ENCODE data around the gene SHF.

Gene SHF

GRCh38 chr15:45181491-45182285, 6.1 kb downstream of the SHF start:
- peaks cover 16% of the 10 kb centered on the region for H3K4me1 ChIP-seq (ENCODE audit: control insufficient read depth, insufficient read depth, low read length, poor library complexity, severe bottlenecking)
- H3K27ac ChIP-seq (ENCODE audit: low read depth, low read length, severe bottlenecking) = no peak overlapping the region
- 72 to 94% methylated on average over 2 to 6 of the region's 9 CpGs for WGBS, 2 experiments (ENCODE audit: insufficient coverage in 2 of 2)
- H3K9me3 ChIP-seq (ENCODE audit: control insufficient read depth, low read length) = no peaks in the 10 kb centered on the region
- peaks cover 31% of the 10 kb centered on the region for H3K36me3 ChIP-seq (ENCODE audit: control insufficient read depth, insufficient read depth, low read length)
- H3K4me3 ChIP-seq (ENCODE audit: extremely low read depth, insufficient read depth, low read length, poor library complexity, severe bottlenecking) = no peak overlapping the region

GRCh38 chr15:45180648-45181436, 6.9 kb downstream of the SHF start:
- 97 to 100% methylated on average over 5 to 6 of the region's 8 CpGs for WGBS, 2 experiments (ENCODE audit: insufficient coverage in 2 of 2)

GRCh38 chr15:45180201-45180600, 7.6 kb downstream of the SHF start:
- WGBS, 2 experiments (ENCODE audit: insufficient coverage in 2 of 2) = 92 to 97% methylated on average over 6 to 7 of the region's 7 CpGs
- Histone ChIP-seq H3K9me3 (ENCODE audit: control insufficient read depth, low read length) (no peaks in the 10 kb centered on the region), H3K27ac (ENCODE audit: low read depth, low read length, severe bottlenecking) (no peak overlapping the region), H3K4me1 (ENCODE audit: control insufficient read depth, insufficient read depth, low read length, poor library complexity, severe bottlenecking) (peaks cover 4% of the 10 kb centered on the region), H3K36me3 (ENCODE audit: control insufficient read depth, insufficient read depth, low read length) (peaks cover 34% of the 10 kb centered on the region), H3K4me3 (ENCODE audit: extremely low read depth, insufficient read depth, low read length, poor library complexity, severe bottlenecking) (no peak overlapping the region)

More at GRCh38 chr15:45180648-45181436, 6.9 kb downstream of the SHF start:
- peaks cover 36% of the 10 kb centered on the region for H3K36me3 ChIP-seq (ENCODE audit: control insufficient read depth, insufficient read depth, low read length)
- peaks cover 9% of the 10 kb centered on the region for H3K4me1 ChIP-seq (ENCODE audit: control insufficient read depth, insufficient read depth, low read length, poor library complexity, severe bottlenecking)
- no peak overlapping the region for H3K4me3 ChIP-seq (ENCODE audit: extremely low read depth, insufficient read depth, low read length, poor library complexity, severe bottlenecking)
- no peak overlapping the region for H3K27ac ChIP-seq (ENCODE audit: low read depth, low read length, severe bottlenecking)
- no peaks in the 10 kb centered on the region for H3K9me3 ChIP-seq (ENCODE audit: control insufficient read depth, low read length)

GRCh38 chr15:45179221-45179985, 8.4 kb downstream of the SHF start:
- H3K27ac ChIP-seq (ENCODE audit: low read depth, low read length, severe bottlenecking) = no peak overlapping the region
- H3K9me3 ChIP-seq (ENCODE audit: control insufficient read depth, low read length) = no peaks in the 10 kb centered on the region
- H3K4me1 ChIP-seq (ENCODE audit: control insufficient read depth, insufficient read depth, low read length, poor library complexity, severe bottlenecking) = no peaks in the 10 kb centered on the region
- H3K4me3 ChIP-seq (ENCODE audit: extremely low read depth, insufficient read depth, low read length, poor library complexity, severe bottlenecking) = no peak overlapping the region
- 91 to 92% methylated on average over 13 of the region's 13 CpGs for WGBS, 2 experiments (ENCODE audit: insufficient coverage in 2 of 2)
- peaks cover 40% of the 10 kb centered on the region for H3K36me3 ChIP-seq (ENCODE audit: control insufficient read depth, insufficient read depth, low read length)

GRCh38 chr15:45177285-45177684, 10.5 kb downstream of the SHF start:
- Histone ChIP-seq H3K36me3 (ENCODE audit: control insufficient read depth, insufficient read depth, low read length) (peaks cover 43% of the 10 kb centered on the region), H3K9me3 (ENCODE audit: control insufficient read depth, low read length) (no peaks in the 10 kb centered on the region), H3K4me1 (ENCODE audit: control insufficient read depth, insufficient read depth, low read length, poor library complexity, severe bottlenecking) (no peaks in the 10 kb centered on the region), H3K27ac (ENCODE audit: low read depth, low read length, severe bottlenecking) (no peak overlapping the region), H3K4me3 (ENCODE audit: extremely low read depth, insufficient read depth, low read length, poor library complexity, severe bottlenecking) (no peak overlapping the region)
- 96 to 98% methylated on average over 3 of the region's 3 CpGs for WGBS, 2 experiments (ENCODE audit: insufficient coverage in 2 of 2)

GRCh38 chr15:45174577-45174976, 13.2 kb downstream of the SHF start:
- Histone ChIP-seq H3K4me3 (ENCODE audit: extremely low read depth, insufficient read depth, low read length, poor library complexity, severe bottlenecking) (no peak overlapping the region), H3K4me1 (ENCODE audit: control insufficient read depth, insufficient read depth, low read length, poor library complexity, severe bottlenecking) (no peaks in the 10 kb centered on the region), H3K27ac (ENCODE audit: low read depth, low read length, severe bottlenecking) (no peak overlapping the region), H3K9me3 (ENCODE audit: control insufficient read depth, low read length) (no peaks in the 10 kb centered on the region), H3K36me3 (ENCODE audit: control insufficient read depth, insufficient read depth, low read length) (peaks cover 27% of the 10 kb centered on the region)
- WGBS, 2 experiments (ENCODE audit: insufficient coverage in 2 of 2) = no CpG with 5 or more reads among the region's 2 CpGs

GRCh38 chr15:45174069-45174468, 13.7 kb downstream of the SHF start:
- no peaks in the 10 kb centered on the region for H3K9me3 ChIP-seq (ENCODE audit: control insufficient read depth, low read length)
- no peak overlapping the region for H3K27ac ChIP-seq (ENCODE audit: low read depth, low read length, severe bottlenecking)
- no peak overlapping the region for H3K4me3 ChIP-seq (ENCODE audit: extremely low read depth, insufficient read depth, low read length, poor library complexity, severe bottlenecking)
- 96% methylated on average over 4 of the region's 6 CpGs; no CpG with 5 or more reads in 1 of the 2 experiments for WGBS, 2 experiments (ENCODE audit: insufficient coverage in 2 of 2)
- no peaks in the 10 kb centered on the region for H3K4me1 ChIP-seq (ENCODE audit: control insufficient read depth, insufficient read depth, low read length, poor library complexity, severe bottlenecking)
- H3K36me3 ChIP-seq (ENCODE audit: control insufficient read depth, insufficient read depth, low read length) = peaks cover 27% of the 10 kb centered on the region

GRCh38 chr15:45171912-45172311, 15.9 kb downstream of the SHF start:
- Histone ChIP-seq H3K4me1 (ENCODE audit: control insufficient read depth, insufficient read depth, low read length, poor library complexity, severe bottlenecking) (peaks cover 4% of the 10 kb centered on the region), H3K27ac (ENCODE audit: low read depth, low read length, severe bottlenecking) (no peak overlapping the region), H3K36me3 (ENCODE audit: control insufficient read depth, insufficient read depth, low read length) (peaks cover 20% of the 10 kb centered on the region), H3K9me3 (ENCODE audit: control insufficient read depth, low read length) (no peaks in the 10 kb centered on the region), H3K4me3 (ENCODE audit: extremely low read depth, insufficient read depth, low read length, poor library complexity, severe bottlenecking) (no peak overlapping the region)
- WGBS, 2 experiments (ENCODE audit: insufficient coverage in 2 of 2) = 94 to 96% methylated on average over 10 to 12 of the region's 12 CpGs

GRCh38 chr15:45169608-45170480, 17.9 kb downstream of the SHF start:
- H3K36me3 ChIP-seq (ENCODE audit: control insufficient read depth, insufficient read depth, low read length) = peaks cover 7% of the 10 kb centered on the region
- no peak overlapping the region for H3K4me3 ChIP-seq (ENCODE audit: extremely low read depth, insufficient read depth, low read length, poor library complexity, severe bottlenecking)
- H3K4me1 ChIP-seq (ENCODE audit: control insufficient read depth, insufficient read depth, low read length, poor library complexity, severe bottlenecking) = peaks cover 4% of the 10 kb centered on the region
- no peak overlapping the region for H3K27ac ChIP-seq (ENCODE audit: low read depth, low read length, severe bottlenecking)
- no peaks in the 10 kb centered on the region for H3K9me3 ChIP-seq (ENCODE audit: control insufficient read depth, low read length)
- WGBS, 2 experiments (ENCODE audit: insufficient coverage in 2 of 2) = 75 to 79% methylated on average over 3 to 4 of the region's 4 CpGs

All from mesodermal cell (in vitro differentiated cells).